ENCODE measurements around the gene FOXA3.

The FOXA3 gene

GRCh38 chr19:45913874-45914830 is 50.0 kb downstream of the FOXA3 start, which contains the start of gene NANOS2:
NANOS2 (minus strand) TSS chr19:45914778; CDS start chr19:45914693, 85 bp downstream.
- FAIRE-seq (no peak), DNase-seq (ENCODE audit: insufficient read length, low spot score) (no peak)

GRCh38 chr19:45917421-45918091 is 53.4 kb downstream of the FOXA3 start:
- DNase-seq (ENCODE audit: insufficient read length, low spot score) (no peak), FAIRE-seq (no peak)

GRCh38 chr19:45918721-45919120 is 54.6 kb downstream of the FOXA3 start:
- DNase-seq (ENCODE audit: insufficient read length, low spot score) (no peak), FAIRE-seq (no peak)

GRCh38 chr19:45919678-45920077 is 55.6 kb downstream of the FOXA3 start:
- no peak for DNase-seq (ENCODE audit: insufficient read length, low spot score)
- FAIRE-seq: no peak

GRCh38 chr19:45920458-45920857 is 56.3 kb downstream of the FOXA3 start:
- FAIRE-seq (no peak), DNase-seq (ENCODE audit: insufficient read length, low spot score) (no peak)

GRCh38 chr19:45922281-45922680 is 58.2 kb downstream of the FOXA3 start:
- FAIRE-seq (peak; percentile 14), DNase-seq (ENCODE audit: insufficient read length, low spot score) (no peak)
